GM12878 (cell line): ENCODE data around the gene DISC1.

Experiments
- EP300 ChIP-seq, 2 experiments: fragments of 150-350 bp in 1 of 2; IDR thresholded peaks; 2 replicates each; pipeline ENCODE4 v1.6.1; 2011 to 2012; ENCODE audit warnings: low read depth in 2 of 2, low read length in 2 of 2, borderline replicate concordance in 1 of 2, improper control_type of control experiment in 1 of 2, inconsistent platforms in 1 of 2; ENCODE audit not compliant: control insufficient read depth in 1 of 2
- EZH2 ChIP-seq: IDR thresholded peaks from 2 replicates; pipeline ENCODE4 v1.6.1; 2012; ENCODE audit warnings: low read depth, mild to moderate bottlenecking, control low read depth, inconsistent platforms, low read length, borderline replicate concordance; ENCODE audit not compliant: control insufficient read depth
- HDGF ChIP-seq: fragments of 450-650 bp; IDR thresholded peaks from 2 replicates; pipeline ENCODE4 v1.6.1; 2016; ENCODE audit warnings: antibody characterized with exemption
- NFYB ChIP-seq: IDR thresholded peaks from 2 replicates; pipeline ENCODE4 v1.6.1; 2011; ENCODE audit warnings: low read depth, mild to moderate bottlenecking, low read length, improper control_type of control experiment, moderate library complexity; ENCODE audit not compliant: insufficient read depth
- SIN3A ChIP-seq: IDR thresholded peaks from 2 replicates; pipeline ENCODE4 v1.6.1; 2012; ENCODE audit warnings: low read depth, low read length, improper control_type of control experiment
- SUZ12 ChIP-seq: fragments of 200-600 bp; sonication (generic); IDR thresholded peaks from one replicate; pipeline ENCODE4 v1.6.1; 2018; ENCODE audit warnings: antibody characterized with exemption, mild to moderate bottlenecking; ENCODE audit not compliant: unreplicated experiment
- YY1 ChIP-seq: IDR thresholded peaks from 2 replicates; pipeline ENCODE4 v1.6.1; 2011; ENCODE audit warnings: low read depth, mild to moderate bottlenecking, low read length
- ZNF384 ChIP-seq: IDR thresholded peaks from 2 replicates; pipeline ENCODE4 v1.6.1; 2012; ENCODE audit warnings: low read depth, mild to moderate bottlenecking, low read length, improper control_type of control experiment, borderline replicate concordance
- TF ChIP-seq, protein P1 (sequence below): IDR thresholded peaks from 2 replicates; pipeline ENCODE4 v1.6.1; 2012; ENCODE audit warnings: low read depth, low read length, improper control_type of control experiment
- TF ChIP-seq, protein P2 (sequence below), 3 experiments: IDR thresholded peaks in 2 of 3; conservative IDR thresholded peaks in 1 of 3; 2 replicates each; pipeline ENCODE4 v1.5.1; 2011; ENCODE audit warnings: low read depth in 3 of 3, low read length in 3 of 3, mild to moderate bottlenecking in 3 of 3, control low read depth in 2 of 3, moderate library complexity in 2 of 3, inconsistent platforms in 1 of 3, mixed read lengths in 1 of 3; ENCODE audit not compliant: control insufficient read depth in 2 of 3, insufficient read depth in 1 of 3; ENCODE audit errors: extremely low read depth in 1 of 3
- TF ChIP-seq, protein P3 (sequence below): fragments of 450-650 bp; formaldehyde crosslinking; IDR thresholded peaks from 2 replicates; pipeline ENCODE4 v1.4.0; 2020; ENCODE audit warnings: mild to moderate bottlenecking, moderate library complexity

DNA sequence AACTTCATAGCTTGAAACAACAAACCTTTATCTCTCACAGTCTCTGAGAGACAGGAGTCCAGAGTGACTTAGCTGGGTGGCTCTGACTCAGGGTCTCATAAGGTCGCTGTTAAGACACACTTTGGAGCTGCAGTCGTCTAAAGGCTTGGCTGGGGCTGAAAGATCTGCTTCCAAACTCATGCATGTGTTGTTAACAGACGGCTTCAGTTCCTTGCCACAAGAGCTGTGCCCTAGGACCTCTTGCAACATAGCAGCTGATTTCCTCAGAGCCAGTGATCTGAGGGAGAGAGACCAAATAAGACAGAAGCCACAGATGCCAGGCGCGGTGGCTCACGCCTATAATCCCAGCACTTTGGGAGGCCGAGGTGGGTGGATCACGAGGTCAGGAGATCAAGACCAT, 176.8 kb downstream of the DISC1 start:
- no peak for TF ChIP-seq NFYB
- TF ChIP-seq, protein P1, sequence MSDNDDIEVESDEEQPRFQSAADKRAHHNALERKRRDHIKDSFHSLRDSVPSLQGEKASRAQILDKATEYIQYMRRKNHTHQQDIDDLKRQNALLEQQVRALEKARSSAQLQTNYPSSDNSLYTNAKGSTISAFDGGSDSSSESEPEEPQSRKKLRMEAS, result no peak
- TF ChIP-seq, protein P2, sequence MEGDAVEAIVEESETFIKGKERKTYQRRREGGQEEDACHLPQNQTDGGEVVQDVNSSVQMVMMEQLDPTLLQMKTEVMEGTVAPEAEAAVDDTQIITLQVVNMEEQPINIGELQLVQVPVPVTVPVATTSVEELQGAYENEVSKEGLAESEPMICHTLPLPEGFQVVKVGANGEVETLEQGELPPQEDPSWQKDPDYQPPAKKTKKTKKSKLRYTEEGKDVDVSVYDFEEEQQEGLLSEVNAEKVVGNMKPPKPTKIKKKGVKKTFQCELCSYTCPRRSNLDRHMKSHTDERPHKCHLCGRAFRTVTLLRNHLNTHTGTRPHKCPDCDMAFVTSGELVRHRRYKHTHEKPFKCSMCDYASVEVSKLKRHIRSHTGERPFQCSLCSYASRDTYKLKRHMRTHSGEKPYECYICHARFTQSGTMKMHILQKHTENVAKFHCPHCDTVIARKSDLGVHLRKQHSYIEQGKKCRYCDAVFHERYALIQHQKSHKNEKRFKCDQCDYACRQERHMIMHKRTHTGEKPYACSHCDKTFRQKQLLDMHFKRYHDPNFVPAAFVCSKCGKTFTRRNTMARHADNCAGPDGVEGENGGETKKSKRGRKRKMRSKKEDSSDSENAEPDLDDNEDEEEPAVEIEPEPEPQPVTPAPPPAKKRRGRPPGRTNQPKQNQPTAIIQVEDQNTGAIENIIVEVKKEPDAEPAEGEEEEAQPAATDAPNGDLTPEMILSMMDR (IDR thresholded peaks at IDR 0.05 in 2 of 3, conservative IDR thresholded peaks at IDR 0.05 in 1 of 3; ENCODE audit: control insufficient read depth in 2 of 3, extremely low read depth in 1 of 3, insufficient read depth in 1 of 3, low read depth in 3 of 3, low read length in 3 of 3), result no peak
- no peak for TF ChIP-seq EP300 (IDR thresholded peaks at IDR 0.05; ENCODE audit: borderline replicate concordance in 1 of 2, control insufficient read depth in 1 of 2, low read depth in 2 of 2, low read length in 2 of 2)
- TF ChIP-seq YY1, result no peak
- no peak for TF ChIP-seq SIN3A
- TF ChIP-seq, protein P3, sequence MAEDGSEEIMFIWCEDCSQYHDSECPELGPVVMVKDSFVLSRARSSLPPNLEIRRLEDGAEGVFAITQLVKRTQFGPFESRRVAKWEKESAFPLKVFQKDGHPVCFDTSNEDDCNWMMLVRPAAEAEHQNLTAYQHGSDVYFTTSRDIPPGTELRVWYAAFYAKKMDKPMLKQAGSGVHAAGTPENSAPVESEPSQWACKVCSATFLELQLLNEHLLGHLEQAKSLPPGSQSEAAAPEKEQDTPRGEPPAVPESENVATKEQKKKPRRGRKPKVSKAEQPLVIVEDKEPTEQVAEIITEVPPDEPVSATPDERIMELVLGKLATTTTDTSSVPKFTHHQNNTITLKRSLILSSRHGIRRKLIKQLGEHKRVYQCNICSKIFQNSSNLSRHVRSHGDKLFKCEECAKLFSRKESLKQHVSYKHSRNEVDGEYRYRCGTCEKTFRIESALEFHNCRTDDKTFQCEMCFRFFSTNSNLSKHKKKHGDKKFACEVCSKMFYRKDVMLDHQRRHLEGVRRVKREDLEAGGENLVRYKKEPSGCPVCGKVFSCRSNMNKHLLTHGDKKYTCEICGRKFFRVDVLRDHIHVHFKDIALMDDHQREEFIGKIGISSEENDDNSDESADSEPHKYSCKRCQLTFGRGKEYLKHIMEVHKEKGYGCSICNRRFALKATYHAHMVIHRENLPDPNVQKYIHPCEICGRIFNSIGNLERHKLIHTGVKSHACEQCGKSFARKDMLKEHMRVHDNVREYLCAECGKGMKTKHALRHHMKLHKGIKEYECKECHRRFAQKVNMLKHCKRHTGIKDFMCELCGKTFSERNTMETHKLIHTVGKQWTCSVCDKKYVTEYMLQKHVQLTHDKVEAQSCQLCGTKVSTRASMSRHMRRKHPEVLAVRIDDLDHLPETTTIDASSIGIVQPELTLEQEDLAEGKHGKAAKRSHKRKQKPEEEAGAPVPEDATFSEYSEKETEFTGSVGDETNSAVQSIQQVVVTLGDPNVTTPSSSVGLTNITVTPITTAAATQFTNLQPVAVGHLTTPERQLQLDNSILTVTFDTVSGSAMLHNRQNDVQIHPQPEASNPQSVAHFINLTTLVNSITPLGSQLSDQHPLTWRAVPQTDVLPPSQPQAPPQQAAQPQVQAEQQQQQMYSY (CRISPR knock-in tag), result no peak
- no peak for TF ChIP-seq HDGF
- TF ChIP-seq EZH2, result no peak
- no peak for TF ChIP-seq ZNF384
- no peak for TF ChIP-seq SUZ12
